ENCODE measurements around the gene PTPRF.
A peak's percentile ranks its signal among the peaks of the same experiment; 100 is the strongest.

DNA sequence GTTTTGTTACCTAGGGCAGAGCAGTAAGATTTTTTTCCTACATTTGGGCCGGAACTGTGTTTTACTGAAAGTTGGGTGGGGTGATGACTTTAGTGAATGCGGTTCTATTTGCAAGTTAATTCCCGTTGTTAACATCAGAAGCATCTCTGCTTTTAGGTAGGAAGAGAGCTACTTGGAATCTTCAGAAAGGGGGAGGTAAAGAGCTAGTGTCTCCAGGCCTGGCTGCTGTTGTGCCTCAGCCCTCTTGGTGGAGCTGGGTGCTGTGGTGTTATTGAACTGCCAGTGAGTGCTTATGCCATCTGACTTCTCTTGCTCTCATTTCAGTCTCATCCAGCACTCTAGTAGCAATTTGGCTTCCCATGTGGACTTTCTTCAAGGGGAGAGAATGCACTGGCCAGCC is 122.7 kb downstream of the PTPRF start:
- TF ChIP-seq, protein P1, sequence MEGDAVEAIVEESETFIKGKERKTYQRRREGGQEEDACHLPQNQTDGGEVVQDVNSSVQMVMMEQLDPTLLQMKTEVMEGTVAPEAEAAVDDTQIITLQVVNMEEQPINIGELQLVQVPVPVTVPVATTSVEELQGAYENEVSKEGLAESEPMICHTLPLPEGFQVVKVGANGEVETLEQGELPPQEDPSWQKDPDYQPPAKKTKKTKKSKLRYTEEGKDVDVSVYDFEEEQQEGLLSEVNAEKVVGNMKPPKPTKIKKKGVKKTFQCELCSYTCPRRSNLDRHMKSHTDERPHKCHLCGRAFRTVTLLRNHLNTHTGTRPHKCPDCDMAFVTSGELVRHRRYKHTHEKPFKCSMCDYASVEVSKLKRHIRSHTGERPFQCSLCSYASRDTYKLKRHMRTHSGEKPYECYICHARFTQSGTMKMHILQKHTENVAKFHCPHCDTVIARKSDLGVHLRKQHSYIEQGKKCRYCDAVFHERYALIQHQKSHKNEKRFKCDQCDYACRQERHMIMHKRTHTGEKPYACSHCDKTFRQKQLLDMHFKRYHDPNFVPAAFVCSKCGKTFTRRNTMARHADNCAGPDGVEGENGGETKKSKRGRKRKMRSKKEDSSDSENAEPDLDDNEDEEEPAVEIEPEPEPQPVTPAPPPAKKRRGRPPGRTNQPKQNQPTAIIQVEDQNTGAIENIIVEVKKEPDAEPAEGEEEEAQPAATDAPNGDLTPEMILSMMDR (IDR thresholded peaks at IDR 0.05), result peak; percentile 13; the same call in 1 of the 2 replicates
- no peak for TF ChIP-seq ZFX (IDR thresholded peaks at IDR 0.05; ENCODE audit: borderline replicate concordance)

Measured in 22Rv1 (cell line).